ENCODE data around the gene SNX8. TPM values are rescaled to one million over a fixed set of nuclear protein-coding genes. Genes with fewer than 3 reads are reported as not detected.

Gene SNX8
- total RNA-seq, 1 donor from 2014 or later, result 8.3 TPM

DNA sequence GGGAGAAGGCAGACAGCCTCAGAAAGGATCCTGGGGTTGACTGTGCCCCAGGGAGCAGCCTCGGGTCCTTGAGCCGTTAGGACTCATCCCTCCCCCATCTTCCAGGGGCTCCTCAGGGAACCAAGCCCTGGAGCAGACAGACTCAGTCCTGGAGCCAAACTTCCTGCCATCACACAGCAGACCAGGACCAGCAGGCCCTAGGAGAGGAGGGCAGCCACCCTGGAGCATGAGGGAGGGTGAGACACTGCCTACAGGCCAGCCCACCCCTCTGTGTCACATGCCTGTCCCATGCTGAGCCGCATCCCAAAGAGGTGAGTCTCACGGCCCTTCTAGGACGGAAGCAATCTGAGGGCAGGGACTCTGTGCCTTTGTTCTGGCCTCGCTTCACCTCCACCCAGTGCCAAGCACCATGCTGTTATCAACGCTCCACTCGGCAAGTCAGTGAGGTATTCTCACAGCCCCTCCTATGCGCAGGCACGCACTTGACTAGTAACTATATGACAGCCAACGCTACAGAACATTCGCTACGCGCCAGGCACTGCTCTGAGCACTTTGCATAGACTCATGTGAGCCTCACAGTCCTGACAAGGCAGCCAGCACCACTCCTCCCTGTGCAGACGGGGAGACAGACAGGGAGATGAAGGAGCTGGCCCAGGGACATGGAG lies 100.6 kb downstream of the SNX8 start:
- peaks cover 0 to 52% of the 10 kb centered on the region in 2 donors for H3K36me3 ChIP-seq
- no peaks in the 10 kb centered on the region for H3K9me3 ChIP-seq
- no peak overlapping the region for H3K4me3 ChIP-seq
- H3K27me3 ChIP-seq, result no peaks in the 10 kb centered on the region
- intact Hi-C loops (cut with DNase I), result loop anchor here (10.0 kb wide), 1 partner anchor 629 kb away; no protein-coding TSS in a partner anchor
- DNase-seq (ENCODE audit: extremely low spot score in 2 of 2), result no peak
- no peak for TF ChIP-seq POLR2AphosphoS5 (IDR thresholded peaks at IDR 0.05; ENCODE audit: insufficient read depth in 1 of 2, low read depth in 1 of 2)
- TF ChIP-seq, protein P1, sequence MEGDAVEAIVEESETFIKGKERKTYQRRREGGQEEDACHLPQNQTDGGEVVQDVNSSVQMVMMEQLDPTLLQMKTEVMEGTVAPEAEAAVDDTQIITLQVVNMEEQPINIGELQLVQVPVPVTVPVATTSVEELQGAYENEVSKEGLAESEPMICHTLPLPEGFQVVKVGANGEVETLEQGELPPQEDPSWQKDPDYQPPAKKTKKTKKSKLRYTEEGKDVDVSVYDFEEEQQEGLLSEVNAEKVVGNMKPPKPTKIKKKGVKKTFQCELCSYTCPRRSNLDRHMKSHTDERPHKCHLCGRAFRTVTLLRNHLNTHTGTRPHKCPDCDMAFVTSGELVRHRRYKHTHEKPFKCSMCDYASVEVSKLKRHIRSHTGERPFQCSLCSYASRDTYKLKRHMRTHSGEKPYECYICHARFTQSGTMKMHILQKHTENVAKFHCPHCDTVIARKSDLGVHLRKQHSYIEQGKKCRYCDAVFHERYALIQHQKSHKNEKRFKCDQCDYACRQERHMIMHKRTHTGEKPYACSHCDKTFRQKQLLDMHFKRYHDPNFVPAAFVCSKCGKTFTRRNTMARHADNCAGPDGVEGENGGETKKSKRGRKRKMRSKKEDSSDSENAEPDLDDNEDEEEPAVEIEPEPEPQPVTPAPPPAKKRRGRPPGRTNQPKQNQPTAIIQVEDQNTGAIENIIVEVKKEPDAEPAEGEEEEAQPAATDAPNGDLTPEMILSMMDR (IDR thresholded peaks at IDR 0.05), result no peak
- TF ChIP-seq POLR2A (IDR thresholded peaks at IDR 0.05), result no peak
- H3K27ac ChIP-seq, result no peak overlapping the region
- no peaks in the 10 kb centered on the region for H3K4me1 ChIP-seq

DNA sequence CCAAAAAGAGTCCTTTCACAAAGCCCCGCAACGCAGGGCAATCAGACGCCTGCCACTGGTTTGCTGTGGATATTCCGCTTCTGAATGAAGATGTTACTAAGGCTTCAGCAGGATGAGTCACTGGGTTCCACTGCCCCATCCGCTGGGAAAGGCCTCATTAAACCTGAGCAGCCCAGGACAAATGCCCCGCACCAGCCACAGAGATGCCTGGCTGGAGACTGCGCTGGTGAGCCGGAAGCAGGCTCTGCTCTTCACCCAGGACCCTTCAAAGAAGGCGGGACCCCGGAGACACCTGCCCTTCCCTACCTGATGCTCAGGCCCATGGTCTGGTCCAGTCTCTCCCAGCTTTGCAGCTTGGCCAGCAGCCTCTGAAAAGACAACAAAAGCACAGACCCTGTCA lies 101.3 kb downstream of the SNX8 start:
- TF ChIP-seq, protein P1 (IDR thresholded peaks at IDR 0.05), result no peak
- TF ChIP-seq POLR2A (IDR thresholded peaks at IDR 0.05) (no peak), POLR2AphosphoS5 (IDR thresholded peaks at IDR 0.05; ENCODE audit: insufficient read depth in 1 of 2, low read depth in 1 of 2) (no peak)
- no peaks in the 10 kb centered on the region for H3K4me1 ChIP-seq
- H3K9me3 ChIP-seq, result no peaks in the 10 kb centered on the region
- H3K36me3 ChIP-seq, result peaks cover 0 to 49% of the 10 kb centered on the region in 2 donors
- no peak overlapping the region for H3K4me3 ChIP-seq
- intact Hi-C loops (cut with DNase I), result loop anchor here (10.0 kb wide), 1 partner anchor 628 kb away; no protein-coding TSS in a partner anchor
- DNase-seq (ENCODE audit: extremely low spot score in 2 of 2), result no peak
- no peak overlapping the region for H3K27ac ChIP-seq
- H3K27me3 ChIP-seq, result no peaks in the 10 kb centered on the region

DNA sequence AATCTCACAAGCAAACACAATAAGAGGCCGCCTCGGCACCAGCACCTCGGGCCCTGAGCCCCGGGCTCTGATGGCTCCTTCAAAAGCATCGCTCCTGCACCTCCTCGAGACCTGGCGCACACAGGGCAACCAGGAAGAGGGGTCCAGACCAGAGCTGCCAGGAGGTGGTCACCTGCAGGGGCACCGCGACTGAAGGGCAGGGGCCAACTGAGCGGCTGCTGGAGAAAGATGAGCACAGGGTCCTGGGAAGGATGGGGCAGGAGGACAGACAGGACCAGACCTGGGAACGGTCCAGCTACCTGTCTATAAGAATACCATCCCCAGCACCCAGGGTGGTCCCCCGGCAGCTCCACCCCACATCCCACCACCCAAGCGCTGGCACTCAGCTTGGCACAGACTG lies 102.3 kb downstream of the SNX8 start:
- Histone ChIP-seq H3K27ac (no peak overlapping the region), H3K4me1 (no peaks in the 10 kb centered on the region), H3K4me3 (no peak overlapping the region), H3K27me3 (no peaks in the 10 kb centered on the region), H3K36me3 (peaks cover 0 to 43% of the 10 kb centered on the region in 2 donors), H3K9me3 (no peaks in the 10 kb centered on the region)
- TF ChIP-seq, protein P1 (IDR thresholded peaks at IDR 0.05), result no peak
- TF ChIP-seq POLR2AphosphoS5 (IDR thresholded peaks at IDR 0.05; ENCODE audit: insufficient read depth in 1 of 2, low read depth in 1 of 2) (no peak), POLR2A (IDR thresholded peaks at IDR 0.05) (no peak)
- intact Hi-C loops (cut with DNase I), result loop anchor here (10.0 kb wide), 1 partner anchor 627 kb away; no protein-coding TSS in a partner anchor
- DNase-seq (ENCODE audit: extremely low spot score in 2 of 2), result no peak

DNA sequence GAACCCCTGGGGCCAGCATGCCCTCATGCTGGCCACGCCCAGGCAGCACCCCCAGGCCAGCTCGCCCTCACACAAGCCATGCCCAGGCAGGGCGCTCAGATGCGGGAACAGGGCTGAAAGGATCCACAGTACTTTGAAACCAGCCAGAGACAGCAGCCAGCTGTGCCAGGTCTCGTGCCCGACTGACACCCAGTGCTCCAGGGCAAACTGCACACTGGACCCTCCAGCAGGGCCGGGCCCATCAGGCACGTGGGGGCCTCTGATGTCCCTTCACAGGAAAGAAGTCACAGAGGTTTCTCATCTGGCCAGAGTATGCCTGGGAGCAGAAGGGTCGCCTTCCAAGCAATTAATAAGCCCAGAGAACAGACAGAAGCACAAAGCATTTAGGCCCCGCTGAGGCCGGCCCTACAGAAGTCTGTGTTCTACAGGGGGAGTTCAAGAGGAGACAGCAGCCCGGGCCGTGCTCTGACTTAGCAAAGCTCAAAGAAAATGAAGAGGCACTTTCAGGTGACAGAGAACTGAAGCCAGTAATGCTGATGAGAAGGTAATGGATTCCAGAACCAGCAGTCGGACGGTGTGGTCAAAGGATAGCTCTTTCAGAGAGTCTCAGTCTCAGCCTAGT lies 102.9 kb downstream of the SNX8 start:
- no peak overlapping the region for H3K4me3 ChIP-seq
- intact Hi-C loops (cut with DNase I), result loop anchor here (10.0 kb wide), 1 partner anchor 627 kb away; no protein-coding TSS in a partner anchor
- TF ChIP-seq POLR2AphosphoS5 (IDR thresholded peaks at IDR 0.05; ENCODE audit: insufficient read depth in 1 of 2, low read depth in 1 of 2) (no peak), POLR2A (IDR thresholded peaks at IDR 0.05) (no peak)
- TF ChIP-seq, protein P1 (IDR thresholded peaks at IDR 0.05), result no peak
- H3K27ac ChIP-seq, result no peak overlapping the region
- no peak for DNase-seq (ENCODE audit: extremely low spot score in 2 of 2)
- H3K27me3 ChIP-seq, result no peaks in the 10 kb centered on the region
- no peaks in the 10 kb centered on the region for H3K9me3 ChIP-seq
- H3K4me1 ChIP-seq, result no peaks in the 10 kb centered on the region
- H3K36me3 ChIP-seq, result peaks cover 0 to 38% of the 10 kb centered on the region in 2 donors

Measured in vagina (tissue), 2 donors.